Ascending aorta (tissue), 2 donors: ENCODE data around the gene PEX7. TPM values are rescaled to one million over a fixed set of nuclear protein-coding genes. Genes with fewer than 3 reads are reported as not detected.

ENCODE experiments used
- DNase-seq, 2 donors: peaks; one replicate each; pipeline ENCODE4 v3.0.0-alpha.2; 2019; ENCODE audit warnings: low spot score in 2 of 2
- H3K27ac ChIP-seq, 2 donors: fragments of 200-600 bp; sonication (generic); one replicate each; pipeline ENCODE4 v1.5.1; 2016 to 2017; ENCODE audit warnings: mild to moderate bottlenecking in 1 of 2
- H3K27me3 ChIP-seq: fragments of 200-600 bp; sonication (generic); one replicate; pipeline ENCODE4 v1.5.1; 2017
- H3K36me3 ChIP-seq, 2 donors: fragments of 200-600 bp; sonication (generic); one replicate each; pipeline ENCODE4 v1.5.1; 2016
- H3K4me1 ChIP-seq, 2 donors: fragments of 200-600 bp; sonication (generic); one replicate each; pipeline ENCODE4 v1.5.1; 2016 to 2017; ENCODE audit warnings: mild to moderate bottlenecking in 1 of 2
- H3K4me3 ChIP-seq, 2 donors: fragments of 200-600 bp; sonication (generic); one replicate each; pipeline ENCODE4 v1.5.1; 2016 to 2017; ENCODE audit warnings: mild to moderate bottlenecking in 1 of 2
- H3K9me3 ChIP-seq, 2 donors: fragments of 200-600 bp; sonication (generic); one replicate each; pipeline ENCODE4 v1.5.1; 2016
- CTCF ChIP-seq, 3 experiments: fragments of 200-600 bp in 2 of 3; fragments of 450-650 bp in 1 of 3; sonication (generic) in 2 of 3; IDR thresholded peaks; one replicate each; pipeline ENCODE4 v1.5.1; 2016 to 2019; ENCODE audit warnings: antibody characterized with exemption in 3 of 3, mild to moderate bottlenecking in 1 of 3, moderate library complexity in 1 of 3
- intact Hi-C: fragments of 100-400 bp; cut with DNase I; formaldehyde crosslinking; loops from one replicate; pipeline ENCODE4 v1.15.1; 2023
- total RNA-seq: library from RNA; depleted of rRNA; stranded (reverse); fragments of >200 nt; gene quantifications from one replicate; pipeline ENCODE4 v1.1.0, GENCODE V29; 2016

The PEX7 gene
- total RNA-seq, 1 donor from 2014 or later, result 10.5 TPM

DNA sequence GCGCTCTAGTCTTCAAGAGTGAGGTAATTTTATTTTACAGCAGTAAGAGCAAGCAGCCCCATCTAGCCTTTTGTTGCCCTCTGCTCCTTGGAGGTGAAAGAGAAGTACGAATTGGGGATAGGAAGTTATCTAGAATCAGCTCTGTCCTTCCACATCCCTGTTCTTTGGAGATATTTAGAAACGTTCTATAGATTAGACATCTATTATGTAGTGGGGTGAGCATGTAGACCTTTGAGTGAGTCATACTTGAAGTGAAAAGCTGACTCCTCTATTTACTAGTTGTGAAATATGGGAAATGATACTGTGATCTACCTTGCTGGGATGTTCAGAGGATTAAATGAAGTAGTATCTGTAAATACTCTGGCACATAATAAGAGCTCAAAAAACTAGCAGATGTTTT, 63.7 kb downstream of the PEX7 start:
- no peaks in the 10 kb centered on the region for H3K9me3 ChIP-seq
- H3K4me3 ChIP-seq, result no peak overlapping the region
- no peaks in the 10 kb centered on the region for H3K4me1 ChIP-seq
- no peak for TF ChIP-seq CTCF (IDR thresholded peaks at IDR 0.05)
- DNase-seq, result no peak
- intact Hi-C loops, result no loop called here
- no peaks in the 10 kb centered on the region for H3K36me3 ChIP-seq
- H3K27me3 ChIP-seq, result no peaks in the 10 kb centered on the region
- no peak overlapping the region for H3K27ac ChIP-seq

GRCh38 chr6:136887953-136888352, 65.6 kb downstream of the PEX7 start:
- intact Hi-C loops, result no loop called here
- Histone ChIP-seq H3K27ac (no peak overlapping the region), H3K9me3 (no peaks in the 10 kb centered on the region), H3K36me3 (no peaks in the 10 kb centered on the region), H3K4me3 (no peak overlapping the region), H3K4me1 (no peaks in the 10 kb centered on the region), H3K27me3 (no peaks in the 10 kb centered on the region)
- no peak for TF ChIP-seq CTCF (IDR thresholded peaks at IDR 0.05)
- DNase-seq, result no peak

DNA sequence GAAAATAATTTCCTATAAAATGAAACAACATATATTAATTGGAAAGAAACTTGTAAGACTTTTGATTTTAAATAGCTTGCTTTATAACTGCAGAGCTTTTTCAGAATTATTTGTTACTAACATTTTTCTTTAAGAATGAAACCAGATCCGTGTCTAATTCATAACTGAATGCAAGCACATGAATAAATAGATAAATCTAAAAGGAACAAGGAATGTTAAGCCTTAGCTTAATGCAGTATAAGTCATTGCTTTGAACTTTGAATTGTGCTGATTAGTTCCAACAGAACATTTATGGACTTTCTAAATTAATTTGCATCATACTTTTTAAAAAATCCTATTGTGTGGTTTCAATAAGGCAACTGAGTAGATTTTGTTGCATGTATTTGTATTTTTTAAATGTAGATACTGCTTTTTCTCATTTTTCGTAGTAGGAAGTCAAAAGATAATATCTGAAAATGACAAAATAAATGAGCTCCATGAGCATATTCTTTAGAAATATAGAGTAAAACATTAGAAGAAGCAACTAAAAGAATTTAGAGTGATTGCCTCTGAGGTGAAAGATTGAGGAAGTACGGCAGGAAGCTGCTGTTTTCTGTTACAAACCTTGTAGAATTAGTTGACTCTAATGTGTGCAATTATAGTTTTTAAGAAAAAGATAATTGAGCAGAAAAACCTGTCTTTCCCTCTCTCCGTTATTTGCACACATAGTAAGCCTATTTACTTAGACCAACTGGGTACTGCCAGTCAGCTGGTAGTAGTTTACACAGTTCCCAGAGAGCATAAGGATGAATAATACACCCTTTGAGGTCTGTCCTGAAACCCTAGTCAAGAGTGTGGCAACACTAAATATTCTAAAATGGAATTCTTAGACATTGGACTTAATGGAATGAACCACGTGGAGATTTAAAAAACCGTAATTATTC, 67.1 kb downstream of the PEX7 start:
- Histone ChIP-seq H3K27me3 (no peaks in the 10 kb centered on the region), H3K4me1 (no peaks in the 10 kb centered on the region), H3K27ac (no peak overlapping the region), H3K9me3 (no peaks in the 10 kb centered on the region), H3K4me3 (no peak overlapping the region), H3K36me3 (no peaks in the 10 kb centered on the region)
- no peak for TF ChIP-seq CTCF (IDR thresholded peaks at IDR 0.05)
- DNase-seq, result no peak
- intact Hi-C loops, result no loop called here

GRCh38 chr6:136890194-136890839, 67.9 kb downstream of the PEX7 start:
- Histone ChIP-seq H3K9me3 (no peaks in the 10 kb centered on the region), H3K4me1 (no peaks in the 10 kb centered on the region), H3K27ac (no peak overlapping the region), H3K27me3 (no peaks in the 10 kb centered on the region), H3K4me3 (no peak overlapping the region), H3K36me3 (no peaks in the 10 kb centered on the region)
- no peak for DNase-seq
- no peak for TF ChIP-seq CTCF (IDR thresholded peaks at IDR 0.05)
- intact Hi-C loops, result no loop called here

DNA sequence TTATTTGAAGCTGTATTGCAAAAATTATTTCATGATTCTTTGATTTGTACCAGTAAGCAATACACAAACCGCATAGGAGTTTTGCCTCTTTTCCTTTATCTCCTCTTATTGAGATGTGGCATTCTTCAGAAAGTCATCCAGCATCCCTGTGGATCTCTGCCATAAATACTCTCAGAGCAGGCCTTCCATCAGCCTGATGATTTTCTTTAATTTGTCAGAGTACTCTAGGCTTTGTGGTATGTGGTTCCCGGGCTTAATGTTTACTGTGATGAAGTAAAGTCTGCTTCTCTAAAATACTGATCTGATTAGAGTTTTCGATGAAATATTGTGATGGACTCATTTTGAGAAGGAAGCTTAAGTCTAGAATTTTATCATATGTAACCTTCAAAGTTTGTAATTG, 68.6 kb downstream of the PEX7 start:
- H3K4me1 ChIP-seq, result no peaks in the 10 kb centered on the region
- no peaks in the 10 kb centered on the region for H3K9me3 ChIP-seq
- no peak overlapping the region for H3K27ac ChIP-seq
- H3K4me3 ChIP-seq, result no peak overlapping the region
- no peaks in the 10 kb centered on the region for H3K36me3 ChIP-seq
- no peak for DNase-seq
- intact Hi-C loops, result no loop called here
- TF ChIP-seq CTCF (IDR thresholded peaks at IDR 0.05), result no peak
- no peaks in the 10 kb centered on the region for H3K27me3 ChIP-seq
